GM21360 (cell line): Measurements from ENCODE around the gene ACVR2B.
"Not testable (repeated sequence)": the region's sequence is repeated elsewhere in the genome, so short reads cannot be mapped to it uniquely, and the experiment has no call there.

ENCODE experiments used
- ATAC-seq: cut with Tn5 transposase; IDR thresholded peaks from one replicate; pipeline ENCODE4 v1.9.1; 2021; ENCODE audit warnings: mild to moderate bottlenecking, moderate library complexity; ENCODE audit not compliant: unreplicated experiment

The ACVR2B gene

GRCh38 chr3:38453075-38453912 is at the start of gene ACVR2B:
Gene ACVR2B (plus strand): TSS chr3:38453890. CDS start chr3:38454323, 433 bp downstream.
- ATAC-seq: peak; percentile 50

- ATAC-seq: no peak
Observed at GRCh38 chr3:38404286-38404685, 49.4 kb upstream of the ACVR2B start.

GRCh38 chr3:38411591-38411990 is 42.1 kb upstream of the ACVR2B start:
- no peak for ATAC-seq

- ATAC-seq: not testable (repeated sequence)
Observed at GRCh38 chr3:38420758-38421157, 32.9 kb upstream of the ACVR2B start.

GRCh38 chr3:38421679-38422336 is 31.9 kb upstream of the ACVR2B start:
- ATAC-seq: no peak

GRCh38 chr3:38426798-38427426 is 26.8 kb upstream of the ACVR2B start:
- not testable (repeated sequence) for ATAC-seq

GRCh38 chr3:38432871-38433658 is 20.6 kb upstream of the ACVR2B start:
- ATAC-seq: not testable (repeated sequence)

GRCh38 chr3:38433661-38434060 is 20.0 kb upstream of the ACVR2B start:
- not testable (repeated sequence) for ATAC-seq

- ATAC-seq: not testable (repeated sequence)
Observed at GRCh38 chr3:38438436-38439069, 15.1 kb upstream of the ACVR2B start.

GRCh38 chr3:38443205-38443604 is 10.5 kb upstream of the ACVR2B start:
- ATAC-seq: not testable (repeated sequence)

- ATAC-seq: no peak
Observed at GRCh38 chr3:38446085-38446686, 7.5 kb upstream of the ACVR2B start.

GRCh38 chr3:38446812-38447211 is 6.9 kb upstream of the ACVR2B start:
- no peak for ATAC-seq

GRCh38 chr3:38450853-38451252 is 2.8 kb upstream of the ACVR2B start:
- no peak for ATAC-seq

GRCh38 chr3:38453913-38454177 is 155 bp downstream of the ACVR2B start:
- no peak for ATAC-seq

- peak; percentile 25 for ATAC-seq
Observed at GRCh38 chr3:38454178-38454883, 641 bp downstream of the ACVR2B start.

- ATAC-seq: no peak
Observed at GRCh38 chr3:38454884-38455638, 1.4 kb downstream of the ACVR2B start.

- ATAC-seq: no peak
Observed at GRCh38 chr3:38455639-38456430, 2.1 kb downstream of the ACVR2B start.
